Lower leg skin (tissue), 4 donors: ENCODE measurements around the gene AJAP1. TPM values are rescaled to one million over a fixed set of nuclear protein-coding genes. Genes with fewer than 3 reads are reported as not detected.

Experiments used
- DNase-seq, 2 donors: peaks; one replicate each; pipeline ENCODE4 v3.0.0-alpha.2; 2019; ENCODE audit warnings: low spot score in 2 of 2
- H3K4me3 ChIP-seq: fragments of 200-600 bp; sonication (generic); 2 replicates; pipeline ENCODE4 v1.5.1; 2017; ENCODE audit warnings: mild to moderate bottlenecking, low read depth; ENCODE audit not compliant: poor library complexity, severe bottlenecking
- CTCF ChIP-seq, 3 donors: fragments of 450-650 bp; IDR thresholded peaks; one replicate each; pipeline ENCODE4 v1.5.1; 2016; ENCODE audit warnings: antibody characterized with exemption in 3 of 3, mild to moderate bottlenecking in 3 of 3, moderate library complexity in 2 of 3
- POLR2A ChIP-seq, 2 donors: fragments of 450-650 bp; IDR thresholded peaks; one replicate each; pipeline ENCODE4 v1.6.1; 2016 to 2017; ENCODE audit warnings: antibody characterized with exemption in 2 of 2, mild to moderate bottlenecking in 1 of 2, moderate library complexity in 1 of 2
- WGBS, 2 donors: methylation state at CpG; one replicate each; pipeline ENCODE4 v1.1.5; 2018; 5-methylcytosine and 5-hydroxymethylcytosine counted together
- intact Hi-C: fragments of 100-400 bp; cut with DNase I; formaldehyde crosslinking; loops from one replicate; pipeline ENCODE4 v1.15.0; 2023; ENCODE audit warnings: low total_unique reads
- total RNA-seq, 4 donors: library from RNA; depleted of rRNA; stranded (reverse); fragments of >200 nt; gene quantifications; one replicate each; pipeline ENCODE4 v1.1.0, GENCODE V29; 2016

Gene AJAP1
- total RNA-seq, 4 donors from 2014 or later: 0.69 to 1.7 (median 1.3) TPM

GRCh38 chr1:4657244-4657789 lies 2.9 kb downstream of the AJAP1 start:
- 61 to 62% methylated on average over 8 to 9 of the region's 9 CpGs for WGBS, 2 donors
- H3K4me3 ChIP-seq: no peak overlapping the region
- TF ChIP-seq CTCF (IDR thresholded peaks at IDR 0.05): no peak
- no peak for TF ChIP-seq POLR2A (IDR thresholded peaks at IDR 0.05)
- intact Hi-C loops: no loop called here
- DNase-seq: no peak

- DNase-seq: no peak
- 51 to 52% methylated on average over 24 of the region's 24 CpGs for WGBS, 2 donors
- TF ChIP-seq POLR2A (IDR thresholded peaks at IDR 0.05) (no peak), CTCF (IDR thresholded peaks at IDR 0.05) (no peak)
- H3K4me3 ChIP-seq: no peak overlapping the region
- intact Hi-C loops: no loop called here
Measured at GRCh38 chr1:4657960-4658541, 3.6 kb downstream of the AJAP1 start.

GRCh38 chr1:4658643-4659628 lies 4.5 kb downstream of the AJAP1 start:
- no peak for DNase-seq
- H3K4me3 ChIP-seq: no peak overlapping the region
- TF ChIP-seq CTCF (IDR thresholded peaks at IDR 0.05) (no peak), POLR2A (IDR thresholded peaks at IDR 0.05) (no peak)
- intact Hi-C loops: no loop called here
- 39 to 42% methylated on average over 16 of the region's 16 CpGs for WGBS, 2 donors

GRCh38 chr1:4660917-4661594 lies 6.6 kb downstream of the AJAP1 start:
- 86 to 88% methylated on average over 4 of the region's 4 CpGs for WGBS, 2 donors
- H3K4me3 ChIP-seq: no peak overlapping the region
- no peak for DNase-seq
- no peak for TF ChIP-seq POLR2A (IDR thresholded peaks at IDR 0.05)
- TF ChIP-seq CTCF (IDR thresholded peaks at IDR 0.05): no peak
- intact Hi-C loops: no loop called here

- no peak for TF ChIP-seq CTCF (IDR thresholded peaks at IDR 0.05)
- TF ChIP-seq POLR2A (IDR thresholded peaks at IDR 0.05): no peak
- WGBS, 2 donors: 58 to 84% methylated on average over 2 of the region's 2 CpGs
- no peak overlapping the region for H3K4me3 ChIP-seq
- no peak for DNase-seq
- intact Hi-C loops: no loop called here
Measured at GRCh38 chr1:4661595-4661917, 7.1 kb downstream of the AJAP1 start.
